ENCODE data around the gene DGCR8.
A peak's percentile ranks its signal among the peaks of the same experiment; 100 is the strongest.
"Not testable (repeated sequence)": the region's sequence is repeated elsewhere in the genome, so short reads cannot be mapped to it uniquely, and the experiment has no call there.

DGCR8 gene

DNA sequence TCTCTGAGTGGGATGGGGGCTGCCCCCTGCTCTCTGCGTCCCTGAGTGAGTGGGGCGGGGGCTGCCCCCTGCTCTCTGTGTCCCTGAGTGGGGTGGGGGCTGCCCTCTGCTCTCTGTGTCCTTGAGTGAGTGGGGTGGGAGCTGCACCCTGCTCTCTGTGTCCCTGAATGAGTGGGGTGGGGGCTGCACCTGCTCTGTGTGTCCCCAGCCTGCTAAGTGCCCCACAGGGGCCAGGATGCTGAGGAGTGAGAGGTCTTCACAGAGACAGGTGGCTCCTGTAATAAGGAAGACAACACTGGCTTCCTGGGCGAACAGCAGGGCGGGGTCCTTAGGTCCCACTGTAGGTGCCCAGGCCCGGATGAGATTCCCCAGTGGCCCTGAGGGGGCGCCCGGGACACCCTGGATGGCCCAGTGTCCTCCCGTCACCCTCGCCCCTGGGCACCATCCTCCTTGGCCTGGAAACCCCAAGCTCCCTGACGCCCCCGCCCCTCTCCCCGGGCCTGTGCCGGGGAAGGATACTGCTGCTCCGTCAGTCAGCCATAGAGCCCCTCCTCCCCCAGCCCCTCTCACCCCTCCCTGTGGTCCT, 74.7 kb downstream of the DGCR8 start:
- DNase-seq (ENCODE audit: low read depth), result no peak

DNA sequence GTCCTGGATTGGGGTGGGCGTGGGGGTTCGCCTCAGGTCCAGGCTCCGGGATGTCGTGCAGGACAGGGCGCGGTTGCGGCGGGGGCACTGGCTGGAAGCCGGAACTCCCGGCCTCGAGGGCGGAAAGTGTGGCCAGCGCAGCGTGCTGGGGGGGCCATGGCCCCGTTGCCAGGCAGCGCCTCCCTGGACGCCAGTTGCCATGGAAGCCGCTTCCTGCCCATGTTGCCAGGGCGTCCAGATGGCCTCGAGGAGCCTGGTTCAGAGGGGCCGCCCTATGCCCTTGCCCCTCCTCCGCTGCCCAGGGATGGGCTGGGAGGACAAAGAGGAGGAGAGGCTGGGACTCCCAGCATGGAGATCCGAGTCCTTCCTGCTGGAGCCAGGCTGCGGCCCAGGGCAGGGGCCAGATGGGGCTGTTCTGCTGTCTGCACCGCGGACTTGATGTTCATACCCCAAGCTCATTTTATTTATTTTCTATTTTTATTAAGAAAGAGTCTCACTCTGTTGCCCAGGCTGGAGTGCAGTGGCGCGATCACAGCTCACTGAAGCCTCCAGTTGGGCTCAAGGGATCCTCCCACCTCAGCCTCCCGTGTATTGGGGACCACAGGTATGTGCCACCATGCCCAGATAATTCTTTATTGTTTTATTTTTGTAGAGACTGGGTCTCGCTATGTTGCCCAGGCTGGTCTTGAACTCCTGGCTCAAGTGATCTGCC, 75.4 kb downstream of the DGCR8 start:
- no peak for DNase-seq (ENCODE audit: low read depth)

DNA sequence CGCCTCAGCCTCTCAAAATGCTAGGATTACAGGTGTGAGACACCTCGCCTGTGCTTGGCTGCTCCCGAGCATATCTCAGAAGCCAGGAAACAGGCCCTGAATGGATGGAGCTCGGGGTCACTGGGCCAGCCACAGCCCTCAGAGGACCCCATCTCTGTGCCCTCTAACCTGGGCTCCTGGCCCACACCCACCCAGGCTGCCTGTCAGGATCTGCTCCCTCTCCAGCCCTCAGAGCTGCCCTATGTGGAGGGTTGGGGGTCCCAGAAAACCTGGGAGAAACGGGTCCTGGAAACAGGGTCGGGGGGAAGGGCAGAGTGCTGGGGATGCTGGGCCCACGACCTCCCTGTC, 76.0 kb downstream of the DGCR8 start:
- no peak for DNase-seq (ENCODE audit: low read depth)

DNA sequence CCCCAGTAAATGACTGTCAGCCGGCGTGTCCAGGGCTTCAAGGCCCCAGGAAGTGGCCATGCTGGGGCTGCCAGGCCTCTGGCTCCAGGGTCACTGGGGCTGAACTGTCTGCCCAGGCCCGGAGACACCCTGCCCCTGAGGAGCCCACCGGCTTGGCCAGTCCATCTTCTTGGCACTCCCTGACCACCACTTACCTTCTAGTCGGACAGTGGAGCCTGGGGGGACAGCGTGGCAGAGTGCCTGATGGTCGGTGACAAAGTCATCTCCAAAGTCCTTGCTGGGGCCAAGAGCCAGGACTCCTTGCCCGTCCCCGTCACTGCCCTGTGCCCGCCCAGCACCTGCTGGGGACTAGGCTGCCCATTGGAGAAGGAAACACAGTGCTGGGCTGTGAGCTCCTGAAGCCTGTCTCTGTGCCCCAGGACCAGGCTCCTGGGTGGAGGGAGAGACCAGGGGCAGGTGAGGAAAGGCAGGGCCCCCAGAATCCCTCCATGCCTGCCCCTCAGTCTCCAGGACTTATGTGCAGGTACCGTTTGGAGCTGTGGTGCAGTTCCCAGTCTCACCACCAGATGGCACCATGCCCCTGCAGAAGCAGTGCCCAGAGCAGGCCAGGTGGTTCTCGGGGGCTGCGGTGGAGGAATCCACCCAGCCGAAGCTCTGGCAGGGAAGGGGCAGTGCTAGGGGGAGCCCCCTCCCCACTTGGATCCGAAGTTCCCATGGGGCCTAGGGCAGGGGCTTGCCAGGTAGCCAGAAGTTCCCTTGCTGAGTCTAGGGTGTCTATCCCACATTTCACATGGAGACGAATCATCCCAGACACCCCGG, 76.8 kb downstream of the DGCR8 start:
- DNase-seq (ENCODE audit: low read depth), result peak; percentile 15

DNA sequence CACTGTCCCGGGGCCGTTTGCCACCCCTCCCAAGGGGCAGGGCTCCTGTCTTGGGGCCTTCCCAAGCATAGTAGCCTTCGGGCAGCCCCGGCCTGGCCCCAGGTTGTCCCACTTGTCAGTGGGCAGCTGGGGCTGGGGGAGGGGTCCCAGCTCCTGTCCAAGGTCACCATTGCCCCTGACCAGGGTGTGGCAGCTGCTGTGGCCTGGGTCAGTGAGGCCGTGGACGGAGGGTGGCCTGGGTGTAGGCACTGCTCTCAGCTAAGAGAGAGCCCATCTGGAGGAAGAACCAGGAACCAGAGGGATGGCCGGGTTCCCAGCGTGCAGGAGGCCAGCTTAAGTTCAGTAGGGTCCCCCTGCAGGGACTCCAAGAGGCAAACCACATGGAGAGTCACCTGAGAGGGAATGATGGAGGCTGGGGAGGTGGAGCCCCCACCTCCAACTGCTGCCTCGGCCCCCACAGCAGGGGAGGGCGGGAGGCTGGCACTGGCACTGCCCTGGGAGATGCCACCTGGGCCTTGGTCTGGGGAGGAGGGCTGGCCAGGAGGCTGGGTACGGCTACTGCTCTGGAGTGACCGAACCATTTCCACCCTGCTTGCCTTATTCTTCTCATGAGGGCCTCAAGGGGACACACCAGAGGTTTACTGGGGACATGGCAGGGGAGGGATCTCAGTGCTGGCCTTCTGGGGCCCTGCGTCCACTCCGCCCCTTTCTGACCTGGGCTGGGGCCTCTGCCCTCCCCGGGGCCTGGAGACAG, 77.6 kb downstream of the DGCR8 start:
- DNase-seq (ENCODE audit: low read depth), result no peak

DNA sequence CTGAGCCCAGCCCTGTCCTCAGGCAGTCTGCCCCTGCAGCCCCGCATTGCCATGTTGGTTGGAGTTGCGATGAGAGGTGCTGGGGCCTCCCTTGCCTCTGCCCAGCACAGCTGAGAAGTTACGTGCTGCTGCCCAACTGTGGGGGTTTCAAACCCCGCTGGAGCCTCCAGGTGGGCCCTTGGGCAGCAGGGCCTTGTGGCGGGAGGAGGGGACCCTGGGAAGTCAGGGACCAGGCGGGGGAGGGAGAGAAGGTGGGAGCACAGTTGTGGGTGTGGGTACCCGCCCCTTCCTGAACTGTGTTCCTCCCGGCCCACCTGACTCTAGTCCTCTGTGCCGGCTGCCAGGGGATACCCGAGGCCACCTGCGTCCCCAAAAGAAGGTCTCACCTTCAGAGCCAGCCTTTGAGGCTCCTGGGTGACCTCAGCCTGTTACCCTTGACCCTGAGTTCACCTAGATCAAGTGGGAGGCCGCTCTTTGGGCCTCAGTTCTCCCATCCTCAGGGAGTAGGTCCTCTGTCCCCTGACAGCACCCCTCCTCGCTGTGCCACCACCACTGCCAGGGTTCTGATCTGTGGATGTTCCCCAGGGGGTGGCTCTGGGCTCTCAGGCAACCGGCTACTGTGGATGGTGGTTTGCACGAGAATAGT, 78.5 kb downstream of the DGCR8 start:
- no peak for DNase-seq (ENCODE audit: low read depth)

DNA sequence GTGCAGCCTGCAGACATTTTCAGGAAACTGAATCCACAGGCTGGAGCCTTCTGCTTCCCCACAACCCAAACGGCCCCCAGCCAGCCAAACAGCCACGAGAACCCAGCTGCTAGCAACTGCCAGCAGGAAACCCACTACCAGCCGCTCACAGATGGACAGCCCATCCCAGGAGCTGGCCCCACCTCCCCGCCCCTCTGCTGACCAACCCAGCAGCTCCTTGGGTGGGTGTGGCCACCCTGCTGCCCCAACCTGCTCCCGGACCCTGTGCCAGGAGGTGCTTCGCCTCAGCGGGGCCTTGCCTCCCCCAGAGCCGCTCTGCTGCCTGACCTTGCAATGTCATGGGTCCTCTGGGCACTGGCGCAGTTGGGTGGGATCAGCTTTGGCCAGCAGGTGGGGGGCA, 79.0 kb downstream of the DGCR8 start:
- no peak for DNase-seq (ENCODE audit: low read depth)

DNA sequence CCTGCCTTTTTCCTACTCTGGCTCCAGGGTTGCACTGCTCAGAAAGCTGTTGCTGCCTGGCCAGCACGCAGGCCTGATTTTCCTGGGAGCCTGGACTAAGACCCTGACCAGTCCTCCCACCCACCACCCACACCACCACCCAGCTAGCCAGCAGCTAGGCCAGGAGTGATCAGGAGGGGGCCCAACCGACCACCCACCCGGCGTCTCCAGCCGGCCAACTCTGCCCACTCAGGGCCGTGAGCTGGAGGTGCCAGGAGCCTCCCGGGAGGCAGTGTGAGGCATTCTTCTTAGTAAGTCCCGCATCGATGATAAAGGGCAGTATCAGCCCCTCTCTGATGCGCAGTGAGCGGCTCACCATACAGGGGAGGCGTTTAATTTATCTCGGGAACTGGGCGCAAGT, 79.5 kb downstream of the DGCR8 start:
- DNase-seq (ENCODE audit: low read depth), result not testable (repeated sequence)

DNA sequence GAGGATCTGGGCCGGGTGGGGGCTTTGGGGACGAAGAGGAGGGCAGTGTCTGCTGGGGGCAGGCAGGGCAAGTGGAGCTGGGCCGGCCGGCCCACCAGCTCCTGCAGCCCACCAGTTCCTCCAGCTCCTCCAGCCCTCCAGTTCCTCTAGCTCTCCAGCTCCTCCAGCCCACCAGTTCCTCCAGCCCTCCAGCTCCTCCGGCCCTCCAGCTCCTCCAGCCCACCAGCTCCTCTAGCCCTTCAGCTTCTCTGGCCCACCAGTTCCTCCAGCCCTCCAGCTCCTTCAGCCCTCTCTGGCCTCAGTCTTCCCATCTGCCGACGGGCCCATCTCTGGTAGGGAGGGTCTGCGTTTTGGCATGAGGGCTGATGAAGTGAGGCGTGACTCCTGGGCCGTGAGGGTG, 80.0 kb downstream of the DGCR8 start:
- no peak for DNase-seq (ENCODE audit: low read depth)
